ENCODE data around the gene DUOXA2. TPM values are rescaled to one million over a fixed set of nuclear protein-coding genes. Genes with fewer than 3 reads are reported as not detected.
"Not testable (repeated sequence)": the region's sequence is repeated elsewhere in the genome, so short reads cannot be mapped to it uniquely, and the experiment has no call there.

DUOXA2 gene
- total RNA-seq (not detected), polyA plus RNA-seq (ENCODE audit: insufficient read depth in 1 of 8, insufficient read length in 8 of 8, low replicate concordance in 1 of 8) (not detected)
- long read RNA-seq, donor 1 = 0 reads
- long read RNA-seq, donor 2 = 0 reads
- long read RNA-seq, donor 3 = 0 reads
- long read RNA-seq, donor 4 = 0 reads
- long read RNA-seq, donor 5 = 0 reads
- long read RNA-seq, donor 6 = 0 reads
- long read RNA-seq, donor 7 = 0 reads
- long read RNA-seq, donor 8 = 0 reads
- long read RNA-seq, donor 9 = 0 reads
- long read RNA-seq, donor 10 = 0 reads
- long read RNA-seq, donor 11 = 0 reads

DNA sequence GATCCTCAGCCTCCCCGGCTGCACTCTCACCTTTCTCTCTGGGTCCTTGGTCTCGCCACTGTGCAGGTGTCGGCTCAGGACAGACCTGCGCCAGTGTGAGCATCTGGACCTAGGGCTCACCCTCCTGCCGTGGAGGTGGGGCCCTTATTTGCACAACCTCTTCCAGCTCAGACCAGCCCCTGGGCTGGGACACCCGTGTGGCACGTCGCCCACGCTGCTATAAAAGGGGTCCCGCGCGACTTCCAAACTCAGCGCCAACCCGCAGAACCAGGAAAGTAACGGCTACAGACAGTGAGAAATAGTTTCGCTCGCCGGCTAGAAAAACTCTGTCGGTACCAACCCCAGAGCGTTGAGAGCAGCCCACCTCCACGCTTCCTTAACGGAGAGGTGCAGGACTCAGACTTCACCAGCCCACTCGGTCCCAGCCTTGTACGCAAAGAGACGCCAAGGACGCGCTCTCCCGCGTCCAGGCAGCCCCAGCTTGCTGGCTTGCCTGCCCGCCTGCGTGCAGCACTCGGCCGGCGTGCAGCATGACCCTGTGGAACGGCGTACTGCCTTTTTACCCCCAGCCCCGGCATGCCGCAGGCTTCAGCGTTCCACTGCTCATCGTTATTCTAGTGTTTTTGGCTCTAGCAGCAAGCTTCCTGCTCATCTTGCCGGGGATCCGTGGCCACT is at the start of gene DUOXA2, which contains the start of gene DUOX2:
TSS of gene DUOXA2 (plus strand) at position 251 of the 675 bp plus-strand sequence. CDS start at position 531, 280 bp downstream.
TSS of gene DUOX2 (minus strand) at position 97 of the 675 bp plus-strand sequence. CDS start 761 bp downstream, outside the sequence.
- DNase-seq = no peak
- Histone ChIP-seq H3K9me3 (replicated peaks; ENCODE audit: control insufficient read depth, low read depth, low read length) (no peaks in the 10 kb centered on the region), H3K36me3 (ENCODE audit: control insufficient read depth, insufficient read depth, low read length) (no peaks in the 10 kb centered on the region), H3K27me3 (ENCODE audit: control insufficient read depth, insufficient read depth, low read length) (peaks cover 84% of the 10 kb centered on the region), H3K4me1 (ENCODE audit: control insufficient read depth, insufficient read depth, low read length) (peaks cover 22% of the 10 kb centered on the region), H3K4me3 (ENCODE audit: low read length) (no peak within 1 kb of the TSS), H3K27ac (ENCODE audit: low read length) (no peak within 1 kb of the TSS)
- 2% methylated on average over 39 of the region's 42 CpGs for WGBS (ENCODE audit: insufficient coverage)

DNA sequence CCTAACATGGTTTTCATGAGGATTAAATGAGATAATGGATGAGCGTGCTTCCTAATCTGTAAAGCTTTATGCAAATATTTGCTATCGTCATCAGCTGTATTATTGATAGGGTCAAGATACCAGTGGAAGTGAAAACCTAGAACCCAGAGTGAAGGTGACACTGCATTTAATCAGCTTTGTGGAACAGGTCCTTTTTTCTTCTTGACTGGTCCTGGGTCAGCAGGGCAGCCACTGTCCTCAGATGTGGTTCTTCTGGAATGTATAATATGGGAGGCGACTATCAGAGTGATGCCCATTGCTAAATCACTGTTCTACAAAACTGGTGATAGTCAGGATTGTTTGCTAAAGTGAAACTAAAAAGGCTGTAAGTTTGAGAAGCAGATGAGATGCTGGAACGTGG is 49.7 kb upstream of the DUOXA2 start:
- no peak for DNase-seq
- no peaks in the 10 kb centered on the region for H3K4me1 ChIP-seq (ENCODE audit: control insufficient read depth, insufficient read depth, low read length)
- 92% methylated on average over 2 of the region's 4 CpGs for WGBS (ENCODE audit: insufficient coverage)

DNA sequence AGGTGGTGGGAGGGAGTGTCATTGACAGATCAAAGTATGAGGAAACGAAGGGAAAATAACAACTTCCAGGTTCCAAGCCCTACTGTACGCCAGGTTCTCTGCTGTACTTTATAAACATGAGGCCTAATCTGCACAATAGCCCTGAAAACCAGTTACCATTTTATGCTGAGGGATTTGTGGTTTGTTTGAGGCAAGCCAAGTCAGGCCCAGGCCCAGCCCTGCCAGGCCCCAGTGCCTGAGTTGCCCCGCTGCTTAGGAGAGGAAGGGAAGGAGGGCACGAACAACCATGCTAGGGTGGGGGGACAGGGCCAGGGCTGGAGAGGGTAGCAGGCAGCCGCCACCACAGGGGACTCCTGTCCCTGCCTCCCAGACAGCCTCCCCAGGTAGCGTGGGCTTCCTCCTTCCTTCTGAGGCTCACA is 44.2 kb upstream of the DUOXA2 start:
- not testable (repeated sequence) for H3K4me3 ChIP-seq (ENCODE audit: low read length); H3K9me3 ChIP-seq (replicated peaks; ENCODE audit: control insufficient read depth, low read depth, low read length); H3K27ac ChIP-seq (ENCODE audit: low read length); H3K4me1 ChIP-seq (ENCODE audit: control insufficient read depth, insufficient read depth, low read length); H3K36me3 ChIP-seq (ENCODE audit: control insufficient read depth, insufficient read depth, low read length); DNase-seq; H3K27me3 ChIP-seq (ENCODE audit: control insufficient read depth, insufficient read depth, low read length)
- WGBS (ENCODE audit: insufficient coverage) = no CpG with 5 or more reads among the region's 6 CpGs

More for the DNA sequence above, 49.7 kb upstream of the DUOXA2 start:
- H3K27ac ChIP-seq (ENCODE audit: low read length) = no peak overlapping the region
- no peaks in the 10 kb centered on the region for H3K27me3 ChIP-seq (ENCODE audit: control insufficient read depth, insufficient read depth, low read length)
- no peak overlapping the region for H3K4me3 ChIP-seq (ENCODE audit: low read length)
- H3K36me3 ChIP-seq (ENCODE audit: control insufficient read depth, insufficient read depth, low read length) = peaks cover 2% of the 10 kb centered on the region
- no peaks in the 10 kb centered on the region for H3K9me3 ChIP-seq (replicated peaks; ENCODE audit: control insufficient read depth, low read depth, low read length)

DNA sequence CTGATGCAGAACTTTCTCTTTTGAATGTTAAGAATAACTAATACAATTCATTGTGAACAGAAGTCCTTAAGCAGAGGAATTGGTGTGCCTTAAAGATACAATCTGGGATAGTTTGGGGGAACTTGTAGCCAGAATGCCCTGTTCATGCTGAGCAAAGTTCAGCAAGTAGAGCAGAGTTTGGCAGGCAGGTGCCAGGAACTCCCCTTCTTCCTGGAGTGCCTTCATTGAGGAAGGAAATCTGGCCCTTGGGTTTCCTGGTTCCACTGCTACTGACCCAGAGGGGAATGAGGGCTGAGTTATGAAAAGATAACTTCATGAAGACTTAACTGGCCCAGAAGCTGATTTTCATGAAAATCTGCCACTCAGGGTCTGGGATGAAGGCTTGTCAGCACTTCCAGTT is 40.5 kb upstream of the DUOXA2 start:
- H3K4me1 ChIP-seq (ENCODE audit: control insufficient read depth, insufficient read depth, low read length); H3K27ac ChIP-seq (ENCODE audit: low read length); H3K36me3 ChIP-seq (ENCODE audit: control insufficient read depth, insufficient read depth, low read length); H3K27me3 ChIP-seq (ENCODE audit: control insufficient read depth, insufficient read depth, low read length); H3K4me3 ChIP-seq (ENCODE audit: low read length); H3K9me3 ChIP-seq (replicated peaks; ENCODE audit: control insufficient read depth, low read depth, low read length); DNase-seq: not testable (repeated sequence)

DNA sequence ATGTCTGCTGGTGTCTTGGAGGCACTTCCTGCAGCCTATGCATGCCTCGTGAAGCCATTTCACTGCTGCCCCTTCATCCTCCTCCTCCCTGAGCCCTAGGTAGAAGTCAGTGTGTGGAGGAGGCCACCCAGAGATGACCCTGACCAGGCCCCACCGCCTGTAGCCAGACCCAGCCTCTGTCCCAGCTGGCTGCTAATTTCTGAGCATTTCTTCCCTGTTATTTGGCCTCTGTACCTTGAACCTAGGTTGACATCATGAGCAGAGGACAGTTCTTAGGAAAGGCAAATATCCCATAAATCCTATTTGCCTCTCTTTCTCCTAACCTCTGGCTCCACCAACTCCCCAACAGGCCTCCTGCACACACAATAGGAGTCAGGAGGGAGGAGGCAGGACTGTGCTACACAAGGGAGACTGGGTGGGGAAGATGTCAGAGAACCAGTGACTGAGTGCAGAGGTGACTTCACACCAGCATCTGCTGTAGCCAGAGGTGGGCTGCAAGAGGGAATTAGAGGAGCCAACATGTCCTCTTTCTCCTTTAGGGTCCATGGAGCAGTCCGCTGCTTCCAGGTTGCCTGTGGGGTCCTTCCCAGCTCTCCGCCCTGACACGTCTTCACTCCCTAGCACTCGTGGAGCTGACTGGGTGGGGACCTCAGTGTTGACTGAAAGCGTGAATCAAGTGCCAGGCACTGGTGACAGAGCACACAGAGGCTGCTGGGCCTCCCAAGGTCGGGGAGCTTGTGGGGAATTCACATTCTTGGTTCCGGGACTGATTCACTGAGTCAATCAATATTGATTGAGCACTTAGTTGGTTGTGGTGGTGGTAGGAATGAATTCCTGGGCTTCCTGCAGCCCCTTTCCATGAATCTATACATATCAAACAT is 38.4 kb upstream of the DUOXA2 start:
- H3K27ac ChIP-seq (ENCODE audit: low read length); DNase-seq; H3K9me3 ChIP-seq (replicated peaks; ENCODE audit: control insufficient read depth, low read depth, low read length); H3K36me3 ChIP-seq (ENCODE audit: control insufficient read depth, insufficient read depth, low read length); H3K27me3 ChIP-seq (ENCODE audit: control insufficient read depth, insufficient read depth, low read length); H3K4me1 ChIP-seq (ENCODE audit: control insufficient read depth, insufficient read depth, low read length); H3K4me3 ChIP-seq (ENCODE audit: low read length): not testable (repeated sequence)
- no CpG with 5 or more reads among the region's 9 CpGs for WGBS (ENCODE audit: insufficient coverage)

DNA sequence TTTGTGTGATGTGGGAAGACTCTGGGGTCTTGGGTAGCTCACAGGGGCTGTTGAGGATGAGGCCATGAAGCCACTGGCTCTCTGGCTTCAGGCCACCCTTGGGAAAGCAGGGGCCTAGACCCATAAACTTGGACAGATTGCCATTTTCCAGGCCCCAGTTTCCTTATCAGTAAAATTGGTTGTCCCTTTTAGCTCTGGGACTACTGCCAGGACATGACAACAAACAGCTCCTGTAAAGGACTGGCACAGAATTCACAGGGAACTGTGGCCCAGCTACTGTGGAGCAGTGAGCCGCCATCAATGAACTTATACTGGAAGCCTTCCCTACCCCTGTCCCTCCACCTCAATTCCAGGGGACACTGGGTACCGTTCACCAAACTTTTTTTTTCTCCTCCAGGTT is 36.7 kb upstream of the DUOXA2 start:
- no CpG with 5 or more reads among the region's 2 CpGs for WGBS (ENCODE audit: insufficient coverage)
- H3K36me3 ChIP-seq (ENCODE audit: control insufficient read depth, insufficient read depth, low read length); H3K4me1 ChIP-seq (ENCODE audit: control insufficient read depth, insufficient read depth, low read length); H3K27ac ChIP-seq (ENCODE audit: low read length); H3K27me3 ChIP-seq (ENCODE audit: control insufficient read depth, insufficient read depth, low read length); H3K4me3 ChIP-seq (ENCODE audit: low read length); DNase-seq; H3K9me3 ChIP-seq (replicated peaks; ENCODE audit: control insufficient read depth, low read depth, low read length): not testable (repeated sequence)

DNA sequence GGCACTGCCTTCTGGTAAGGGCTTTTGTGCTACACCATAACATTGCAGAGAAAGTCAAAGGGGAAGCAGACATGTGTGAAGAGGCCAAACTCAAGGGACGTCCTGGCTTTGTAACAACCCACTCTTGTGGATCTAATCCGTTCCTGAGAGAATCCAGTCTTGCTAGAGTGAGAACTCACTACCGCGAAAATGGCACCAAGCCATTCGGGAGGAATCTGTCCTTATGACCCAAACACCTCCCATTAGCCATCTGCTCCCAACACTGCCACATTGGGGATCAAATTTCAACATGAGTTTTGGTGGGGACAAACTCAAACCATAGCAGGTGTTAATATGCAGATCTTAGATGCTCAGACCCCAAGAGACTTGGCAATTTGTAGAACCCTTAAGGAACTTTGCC is 34.9 kb upstream of the DUOXA2 start:
- WGBS (ENCODE audit: insufficient coverage) = no CpG with 5 or more reads among the region's 5 CpGs
- not testable (repeated sequence) for H3K36me3 ChIP-seq (ENCODE audit: control insufficient read depth, insufficient read depth, low read length); H3K27me3 ChIP-seq (ENCODE audit: control insufficient read depth, insufficient read depth, low read length); H3K9me3 ChIP-seq (replicated peaks; ENCODE audit: control insufficient read depth, low read depth, low read length); H3K27ac ChIP-seq (ENCODE audit: low read length); H3K4me3 ChIP-seq (ENCODE audit: low read length); H3K4me1 ChIP-seq (ENCODE audit: control insufficient read depth, insufficient read depth, low read length); DNase-seq

DNA sequence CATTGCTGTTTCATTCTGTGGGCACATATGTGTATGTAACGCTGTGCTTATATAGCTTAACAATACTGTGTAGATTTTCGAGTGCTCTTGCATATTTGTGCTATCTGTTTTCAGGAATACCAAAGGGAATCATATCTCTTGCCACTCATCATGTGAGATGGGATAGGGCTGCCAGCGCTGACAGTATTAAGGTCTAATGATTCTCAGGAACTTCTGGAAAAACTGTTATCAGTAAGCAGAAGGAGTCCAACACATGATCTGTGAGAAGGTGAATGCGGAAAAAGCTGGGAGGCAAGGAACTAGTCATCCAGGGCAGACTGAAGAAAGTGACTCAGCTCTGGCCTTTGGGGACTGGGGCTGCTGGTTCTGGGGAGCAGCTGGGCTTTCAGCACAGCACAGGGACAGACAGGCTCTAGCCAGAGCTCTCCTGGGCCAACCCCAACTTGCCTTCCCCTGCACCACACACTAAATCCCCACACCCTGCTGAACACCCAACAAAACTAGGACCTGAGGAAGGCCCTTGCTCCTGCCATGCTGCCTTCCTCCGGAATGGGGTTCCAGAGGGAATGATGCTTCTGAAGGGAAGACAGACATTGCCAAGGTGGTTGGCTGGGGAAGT is 34.4 kb upstream of the DUOXA2 start:
- no CpG with 5 or more reads among the region's 5 CpGs for WGBS (ENCODE audit: insufficient coverage)
- not testable (repeated sequence) for H3K27ac ChIP-seq (ENCODE audit: low read length); H3K4me3 ChIP-seq (ENCODE audit: low read length); DNase-seq; H3K36me3 ChIP-seq (ENCODE audit: control insufficient read depth, insufficient read depth, low read length); H3K9me3 ChIP-seq (replicated peaks; ENCODE audit: control insufficient read depth, low read depth, low read length); H3K4me1 ChIP-seq (ENCODE audit: control insufficient read depth, insufficient read depth, low read length); H3K27me3 ChIP-seq (ENCODE audit: control insufficient read depth, insufficient read depth, low read length)

DNA sequence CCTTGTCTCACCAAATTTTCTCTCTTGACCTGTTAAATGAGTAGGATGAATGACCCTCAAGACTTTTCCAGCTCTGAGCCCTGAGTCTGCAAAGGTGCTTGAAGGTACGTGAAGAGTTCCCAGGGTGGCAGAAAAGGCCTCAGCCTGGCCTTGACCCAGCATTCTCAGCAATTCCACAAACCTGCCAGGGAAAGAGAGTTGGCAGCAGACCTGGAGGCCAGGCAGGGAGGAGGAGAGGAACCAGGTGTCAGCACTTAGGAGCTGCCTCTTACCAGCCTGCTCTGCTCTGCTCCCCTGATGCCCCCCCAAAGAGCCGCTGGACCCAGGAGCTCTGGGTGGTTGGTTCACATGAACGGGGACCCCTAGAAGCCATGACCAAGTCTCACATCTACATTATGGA is 33.5 kb upstream of the DUOXA2 start:
- not testable (repeated sequence) for DNase-seq; H3K9me3 ChIP-seq (replicated peaks; ENCODE audit: control insufficient read depth, low read depth, low read length); H3K27me3 ChIP-seq (ENCODE audit: control insufficient read depth, insufficient read depth, low read length); H3K4me1 ChIP-seq (ENCODE audit: control insufficient read depth, insufficient read depth, low read length); H3K4me3 ChIP-seq (ENCODE audit: low read length); H3K27ac ChIP-seq (ENCODE audit: low read length); H3K36me3 ChIP-seq (ENCODE audit: control insufficient read depth, insufficient read depth, low read length)
- WGBS (ENCODE audit: insufficient coverage) = no CpG with 5 or more reads among the region's 3 CpGs

DNA sequence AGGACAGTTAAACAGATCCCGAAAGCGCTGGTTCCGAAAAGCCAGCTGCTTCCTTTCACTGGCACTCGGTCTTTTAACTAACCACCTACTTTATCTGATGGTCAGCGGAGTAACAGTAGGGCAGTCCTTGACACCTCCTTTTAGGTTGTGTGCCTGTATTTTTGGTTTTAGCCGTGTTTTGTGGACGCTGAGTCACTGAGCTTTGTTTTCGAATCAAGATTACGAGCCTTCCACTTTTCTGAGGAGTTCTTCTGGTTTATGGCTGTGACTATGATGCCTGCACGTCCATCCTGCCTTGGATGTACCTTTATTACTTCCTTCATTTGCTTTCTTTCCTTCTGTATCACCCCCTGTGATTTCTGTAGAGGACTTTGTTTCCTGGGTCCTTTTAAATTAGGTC is 31.7 kb upstream of the DUOXA2 start:
- H3K27ac ChIP-seq (ENCODE audit: low read length); H3K4me3 ChIP-seq (ENCODE audit: low read length); H3K36me3 ChIP-seq (ENCODE audit: control insufficient read depth, insufficient read depth, low read length); H3K27me3 ChIP-seq (ENCODE audit: control insufficient read depth, insufficient read depth, low read length); DNase-seq; H3K4me1 ChIP-seq (ENCODE audit: control insufficient read depth, insufficient read depth, low read length); H3K9me3 ChIP-seq (replicated peaks; ENCODE audit: control insufficient read depth, low read depth, low read length): not testable (repeated sequence)
- WGBS (ENCODE audit: insufficient coverage) = no CpG with 5 or more reads among the region's 10 CpGs
